ENCODE results near the gene STIM1.
"Not testable (repeated sequence)": the region's sequence is repeated elsewhere in the genome, so short reads cannot be mapped to it uniquely, and the experiment has no call there.

The STIM1 gene

DNA sequence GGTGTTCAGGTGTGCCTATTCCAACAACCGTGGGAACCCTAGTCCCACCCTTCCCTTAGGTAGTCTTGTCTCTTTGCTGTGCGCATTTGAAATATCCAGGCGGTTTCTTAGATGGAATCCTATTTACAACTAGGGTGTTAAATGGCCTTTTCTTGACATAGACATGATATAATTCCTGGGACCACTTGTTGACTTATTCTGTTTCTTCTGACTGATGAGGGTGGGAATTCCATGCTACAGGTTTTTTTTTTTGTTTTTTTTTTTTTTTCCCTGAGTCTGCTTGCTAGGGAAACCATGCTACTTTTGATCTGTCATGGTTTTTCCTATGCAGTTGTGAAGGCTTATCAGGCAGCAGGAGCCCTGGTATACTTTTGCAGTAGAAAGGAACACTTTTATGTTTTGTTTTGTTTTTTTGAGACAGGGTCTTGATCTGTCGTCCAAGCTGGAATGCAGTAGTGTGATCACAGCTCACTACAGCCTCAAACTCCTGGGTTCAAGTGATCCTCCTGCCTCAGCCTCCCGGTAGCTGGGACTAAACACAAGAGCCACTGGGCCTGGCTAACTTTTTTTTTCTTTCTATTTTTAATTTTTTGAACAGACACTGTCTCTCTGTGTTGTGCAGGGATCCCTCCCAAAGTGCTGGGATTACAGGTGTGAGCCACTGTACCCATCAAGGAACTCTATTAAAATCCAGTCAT, 1.5 kb downstream of the STIM1 start:
- TF ChIP-seq, protein P1, sequence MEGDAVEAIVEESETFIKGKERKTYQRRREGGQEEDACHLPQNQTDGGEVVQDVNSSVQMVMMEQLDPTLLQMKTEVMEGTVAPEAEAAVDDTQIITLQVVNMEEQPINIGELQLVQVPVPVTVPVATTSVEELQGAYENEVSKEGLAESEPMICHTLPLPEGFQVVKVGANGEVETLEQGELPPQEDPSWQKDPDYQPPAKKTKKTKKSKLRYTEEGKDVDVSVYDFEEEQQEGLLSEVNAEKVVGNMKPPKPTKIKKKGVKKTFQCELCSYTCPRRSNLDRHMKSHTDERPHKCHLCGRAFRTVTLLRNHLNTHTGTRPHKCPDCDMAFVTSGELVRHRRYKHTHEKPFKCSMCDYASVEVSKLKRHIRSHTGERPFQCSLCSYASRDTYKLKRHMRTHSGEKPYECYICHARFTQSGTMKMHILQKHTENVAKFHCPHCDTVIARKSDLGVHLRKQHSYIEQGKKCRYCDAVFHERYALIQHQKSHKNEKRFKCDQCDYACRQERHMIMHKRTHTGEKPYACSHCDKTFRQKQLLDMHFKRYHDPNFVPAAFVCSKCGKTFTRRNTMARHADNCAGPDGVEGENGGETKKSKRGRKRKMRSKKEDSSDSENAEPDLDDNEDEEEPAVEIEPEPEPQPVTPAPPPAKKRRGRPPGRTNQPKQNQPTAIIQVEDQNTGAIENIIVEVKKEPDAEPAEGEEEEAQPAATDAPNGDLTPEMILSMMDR (IDR thresholded peaks at IDR 0.05; ENCODE audit: low read depth, low read length) = no peak
- DNase-seq (ENCODE audit: extremely low read depth, low read depth) = no peak

DNA sequence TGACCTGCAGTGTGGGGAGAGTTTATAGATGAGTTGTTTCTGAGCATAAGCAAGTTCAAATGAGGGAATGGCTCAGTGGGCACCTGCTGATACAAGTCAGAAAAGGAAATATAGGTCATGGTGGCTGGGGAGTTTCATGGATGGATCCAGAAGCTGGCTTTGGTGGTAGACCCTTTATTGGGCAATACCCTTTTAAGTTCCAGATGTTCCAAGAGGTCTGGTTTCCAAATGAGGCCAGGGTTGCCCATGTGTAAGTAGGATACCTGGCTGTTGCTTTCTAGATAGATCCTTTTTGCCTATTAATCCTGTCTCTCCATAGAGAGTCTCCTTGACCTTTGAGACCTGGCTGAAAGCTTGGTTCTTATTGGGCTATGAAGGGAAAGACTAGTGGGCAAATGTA, 2.2 kb downstream of the STIM1 start:
- TF ChIP-seq, protein P1 (IDR thresholded peaks at IDR 0.05; ENCODE audit: low read depth, low read length) = no peak
- no peak for DNase-seq (ENCODE audit: extremely low read depth, low read depth)

DNA sequence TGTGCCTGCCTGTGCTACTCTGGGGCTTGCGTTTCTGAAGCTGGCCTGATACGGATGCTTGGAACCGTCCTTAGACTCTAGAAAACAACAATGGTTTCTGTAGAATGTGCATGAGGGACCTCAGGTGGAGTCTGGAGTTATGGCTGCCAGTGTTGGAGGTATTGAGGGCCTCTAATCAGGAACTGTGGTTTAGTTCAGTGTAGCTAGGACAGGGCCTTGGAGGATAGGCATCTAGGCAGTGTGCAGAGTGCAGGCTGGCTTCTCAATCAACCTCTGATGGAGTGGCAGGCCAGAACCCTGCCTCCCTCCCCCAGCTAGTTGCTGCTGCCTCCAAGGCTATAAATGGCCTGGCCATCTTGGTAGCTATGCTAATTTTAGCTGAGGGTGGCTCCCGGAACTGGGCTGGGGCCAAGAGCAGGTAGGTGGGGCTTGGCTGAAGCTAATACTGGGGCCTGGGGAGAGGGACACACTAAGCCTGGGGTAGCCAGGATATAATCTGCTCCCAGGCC, 4.0 kb downstream of the STIM1 start:
- DNase-seq (ENCODE audit: extremely low read depth, low read depth) = no peak
- TF ChIP-seq, protein P1 (IDR thresholded peaks at IDR 0.05; ENCODE audit: low read depth, low read length) = no peak

DNA sequence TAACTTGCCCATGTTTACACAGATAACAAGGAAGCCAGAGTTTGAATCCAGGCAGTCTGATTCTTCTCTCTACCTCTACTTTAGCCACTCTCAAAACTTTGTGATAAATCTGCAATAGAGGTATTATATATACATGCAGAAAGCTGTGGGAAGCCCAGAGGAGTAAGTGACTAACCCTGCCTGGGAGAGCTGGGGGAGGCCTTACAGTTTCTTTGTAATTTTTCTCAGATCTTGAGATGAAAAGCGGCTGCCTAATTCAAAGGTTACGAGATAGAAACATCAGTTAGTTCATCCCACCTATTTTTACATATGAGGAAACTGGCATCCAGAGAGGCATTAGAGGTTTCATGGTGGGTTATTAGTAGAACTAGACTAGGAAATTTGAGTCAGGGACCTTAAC, 4.9 kb downstream of the STIM1 start:
- no peak for DNase-seq (ENCODE audit: extremely low read depth, low read depth)
- TF ChIP-seq, protein P1 (IDR thresholded peaks at IDR 0.05; ENCODE audit: low read depth, low read length) = no peak

DNA sequence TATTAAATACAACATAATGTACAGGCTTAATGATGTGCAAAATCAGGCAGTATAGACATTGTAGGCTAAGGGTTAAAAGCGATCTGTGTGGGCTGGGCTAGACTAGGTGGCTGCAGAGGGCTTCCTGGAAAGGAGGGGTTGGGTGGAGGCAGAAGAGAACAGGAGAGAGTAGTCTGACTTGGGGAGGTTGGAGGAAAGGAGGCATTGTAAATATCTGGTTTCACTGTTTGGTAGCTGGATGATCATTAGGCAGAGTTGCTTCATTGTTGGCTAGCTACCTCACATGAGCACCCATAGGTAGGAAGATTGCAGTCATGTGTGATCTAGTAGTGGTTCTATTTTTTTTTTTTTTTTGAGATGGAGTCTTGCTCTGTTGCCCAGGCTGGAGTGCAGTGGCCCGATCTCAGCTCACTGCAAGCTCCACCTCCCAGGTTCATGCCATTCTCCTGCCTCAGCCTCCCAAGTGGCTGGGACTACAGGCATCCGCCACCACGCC, 5.5 kb downstream of the STIM1 start:
- DNase-seq (ENCODE audit: extremely low read depth, low read depth) = not testable (repeated sequence)

DNA sequence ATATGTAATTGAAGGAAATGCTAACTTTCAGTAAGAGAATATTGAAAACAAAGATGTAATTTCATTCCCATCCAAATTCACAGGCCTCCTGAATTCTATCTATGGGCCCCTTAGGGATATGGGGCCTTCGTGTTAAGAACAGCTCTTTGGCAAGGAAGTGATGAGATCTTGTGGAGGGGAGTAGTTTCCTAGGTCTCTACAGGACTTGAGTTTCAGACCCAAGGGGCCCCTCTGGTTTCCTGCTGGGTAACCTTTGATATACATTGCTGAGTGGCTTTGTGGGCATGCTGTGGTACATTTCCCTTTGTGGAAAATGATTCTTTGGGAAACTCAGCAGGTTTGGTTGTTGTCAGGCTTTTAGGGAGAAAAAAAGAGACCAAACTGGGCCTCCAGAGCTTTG, 6.2 kb downstream of the STIM1 start:
- no peak for DNase-seq (ENCODE audit: extremely low read depth, low read depth)

DNA sequence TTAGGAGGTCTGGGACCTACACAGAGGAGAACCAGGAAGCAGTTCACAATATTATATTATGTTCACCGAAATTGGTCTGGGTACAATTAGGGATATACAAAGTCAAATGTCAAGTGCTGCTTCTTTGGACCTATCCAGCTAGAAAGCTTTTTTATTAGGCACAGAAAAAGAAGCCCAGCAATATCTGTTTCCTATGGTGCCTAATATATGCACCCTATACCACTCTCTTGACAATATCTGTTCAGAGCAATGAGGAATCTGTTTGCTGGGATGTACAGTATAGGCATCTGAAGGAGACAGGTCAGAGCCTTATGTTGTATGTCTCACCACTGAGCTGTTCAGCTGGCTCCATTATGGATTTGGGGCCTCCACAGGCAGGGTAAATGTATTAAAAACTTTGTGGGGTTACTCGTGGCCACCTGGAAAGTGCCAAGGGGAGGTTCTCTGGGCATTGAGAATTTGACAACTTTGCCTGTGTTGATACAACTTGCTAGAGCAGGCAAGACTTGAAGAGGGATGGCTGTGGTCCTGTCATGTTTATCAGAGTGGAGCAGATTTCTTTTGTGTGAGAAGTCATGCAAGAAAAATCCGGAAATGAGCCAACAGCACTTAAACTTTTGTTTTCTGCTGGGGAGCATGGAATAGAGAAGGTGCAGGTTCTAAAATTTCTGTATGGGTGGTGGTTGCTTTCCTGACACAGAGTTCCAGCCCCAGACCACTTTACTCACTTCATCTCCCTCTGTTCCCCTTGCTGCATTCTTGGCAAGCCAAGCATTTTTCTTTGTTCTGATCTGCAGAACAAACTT, 10.1 kb downstream of the STIM1 start:
- TF ChIP-seq, protein P1 (IDR thresholded peaks at IDR 0.05; ENCODE audit: low read depth, low read length) = no peak
- DNase-seq (ENCODE audit: extremely low read depth, low read depth) = no peak

More for the DNA sequence above, 6.2 kb downstream of the STIM1 start:
- TF ChIP-seq, protein P1 (IDR thresholded peaks at IDR 0.05; ENCODE audit: low read depth, low read length) = no peak

Data from AG09319 (cell line).